ENCODE results near the gene FBXO4.

DNA sequence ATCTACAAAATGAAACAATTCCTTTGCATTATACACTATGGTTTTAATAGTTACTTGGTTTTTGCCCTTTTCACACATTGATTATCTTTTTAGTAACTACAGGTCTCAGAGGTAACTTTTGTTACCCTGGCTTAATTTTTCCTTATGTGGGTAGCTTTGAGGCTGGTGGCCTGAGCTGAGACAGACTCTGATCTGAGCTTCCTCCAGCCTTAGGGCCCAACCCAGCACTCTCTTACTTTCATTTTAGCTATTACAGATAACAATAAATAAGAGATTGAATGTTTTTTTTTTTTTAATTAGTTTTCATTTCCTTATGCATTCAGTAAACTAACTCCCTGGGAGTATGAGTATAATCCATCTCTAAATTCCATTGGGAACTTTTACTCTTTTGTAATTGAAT is 39.8 kb upstream of the FBXO4 start:
- TF ChIP-seq, protein P1, sequence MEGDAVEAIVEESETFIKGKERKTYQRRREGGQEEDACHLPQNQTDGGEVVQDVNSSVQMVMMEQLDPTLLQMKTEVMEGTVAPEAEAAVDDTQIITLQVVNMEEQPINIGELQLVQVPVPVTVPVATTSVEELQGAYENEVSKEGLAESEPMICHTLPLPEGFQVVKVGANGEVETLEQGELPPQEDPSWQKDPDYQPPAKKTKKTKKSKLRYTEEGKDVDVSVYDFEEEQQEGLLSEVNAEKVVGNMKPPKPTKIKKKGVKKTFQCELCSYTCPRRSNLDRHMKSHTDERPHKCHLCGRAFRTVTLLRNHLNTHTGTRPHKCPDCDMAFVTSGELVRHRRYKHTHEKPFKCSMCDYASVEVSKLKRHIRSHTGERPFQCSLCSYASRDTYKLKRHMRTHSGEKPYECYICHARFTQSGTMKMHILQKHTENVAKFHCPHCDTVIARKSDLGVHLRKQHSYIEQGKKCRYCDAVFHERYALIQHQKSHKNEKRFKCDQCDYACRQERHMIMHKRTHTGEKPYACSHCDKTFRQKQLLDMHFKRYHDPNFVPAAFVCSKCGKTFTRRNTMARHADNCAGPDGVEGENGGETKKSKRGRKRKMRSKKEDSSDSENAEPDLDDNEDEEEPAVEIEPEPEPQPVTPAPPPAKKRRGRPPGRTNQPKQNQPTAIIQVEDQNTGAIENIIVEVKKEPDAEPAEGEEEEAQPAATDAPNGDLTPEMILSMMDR (IDR thresholded peaks at IDR 0.05): no peak
- no peak for TF ChIP-seq POLR2A (IDR thresholded peaks at IDR 0.05)
